ENCODE data around the gene DIAPH2. TPM values are rescaled to one million over a fixed set of nuclear protein-coding genes. Genes with fewer than 3 reads are reported as not detected.

The DIAPH2 gene
- total RNA-seq, 4 donors from 2014 or later = 41.8 to 64.5 (median 54.5) TPM

GRCh38 chrX:97132664-97133415, 448.2 kb downstream of the DIAPH2 start:
- Histone ChIP-seq H3K27me3 (no peaks in the 10 kb centered on the region), H3K4me3 (no peak overlapping the region), H3K9me3 (no peaks in the 10 kb centered on the region), H3K4me1 (no peaks in the 10 kb centered on the region), H3K27ac (replicated peaks in 1 of 4) (no peak overlapping the region), H3K36me3 (no peaks in the 10 kb centered on the region)
- intact Hi-C loops (cut with DNase I) = no loop called here
- DNase-seq (ENCODE audit: extremely low spot score) = no peak
- WGBS = 84% methylated on average over 6 of the region's 6 CpGs
- TF ChIP-seq POLR2A (IDR thresholded peaks at IDR 0.05; ENCODE audit: low read depth) (no peak), EP300 (IDR thresholded peaks at IDR 0.05) (no peak), POLR2AphosphoS5 (IDR thresholded peaks at IDR 0.05) (no peak)
- TF ChIP-seq, protein P1, sequence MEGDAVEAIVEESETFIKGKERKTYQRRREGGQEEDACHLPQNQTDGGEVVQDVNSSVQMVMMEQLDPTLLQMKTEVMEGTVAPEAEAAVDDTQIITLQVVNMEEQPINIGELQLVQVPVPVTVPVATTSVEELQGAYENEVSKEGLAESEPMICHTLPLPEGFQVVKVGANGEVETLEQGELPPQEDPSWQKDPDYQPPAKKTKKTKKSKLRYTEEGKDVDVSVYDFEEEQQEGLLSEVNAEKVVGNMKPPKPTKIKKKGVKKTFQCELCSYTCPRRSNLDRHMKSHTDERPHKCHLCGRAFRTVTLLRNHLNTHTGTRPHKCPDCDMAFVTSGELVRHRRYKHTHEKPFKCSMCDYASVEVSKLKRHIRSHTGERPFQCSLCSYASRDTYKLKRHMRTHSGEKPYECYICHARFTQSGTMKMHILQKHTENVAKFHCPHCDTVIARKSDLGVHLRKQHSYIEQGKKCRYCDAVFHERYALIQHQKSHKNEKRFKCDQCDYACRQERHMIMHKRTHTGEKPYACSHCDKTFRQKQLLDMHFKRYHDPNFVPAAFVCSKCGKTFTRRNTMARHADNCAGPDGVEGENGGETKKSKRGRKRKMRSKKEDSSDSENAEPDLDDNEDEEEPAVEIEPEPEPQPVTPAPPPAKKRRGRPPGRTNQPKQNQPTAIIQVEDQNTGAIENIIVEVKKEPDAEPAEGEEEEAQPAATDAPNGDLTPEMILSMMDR (IDR thresholded peaks at IDR 0.05) = no peak

DNA sequence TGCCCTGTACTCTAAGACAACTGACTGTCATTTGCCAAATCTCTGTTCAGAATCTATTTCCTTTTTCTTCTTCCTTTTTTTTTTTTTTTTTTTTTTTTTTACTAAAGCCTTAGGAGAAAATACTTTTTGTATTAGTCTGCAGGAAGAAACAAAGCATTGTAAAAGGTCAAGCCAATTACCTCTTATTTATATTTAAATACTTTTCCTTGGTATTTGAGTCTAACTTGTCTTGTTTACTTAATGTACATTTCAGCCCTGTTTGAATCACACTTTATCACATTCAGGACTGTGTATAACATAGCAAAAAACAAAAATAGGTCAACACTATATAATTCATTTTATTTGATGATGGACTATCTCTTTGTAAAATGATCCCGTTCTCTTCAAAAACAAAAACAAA, 461.3 kb downstream of the DIAPH2 start:
- no peak for TF ChIP-seq EP300 (IDR thresholded peaks at IDR 0.05)
- TF ChIP-seq, protein P1 (IDR thresholded peaks at IDR 0.05) = no peak
- TF ChIP-seq POLR2A (IDR thresholded peaks at IDR 0.05; ENCODE audit: low read depth) = no peak
- TF ChIP-seq POLR2AphosphoS5 (IDR thresholded peaks at IDR 0.05) = no peak
- H3K9me3 ChIP-seq = no peaks in the 10 kb centered on the region
- H3K27me3 ChIP-seq = no peaks in the 10 kb centered on the region
- H3K4me3 ChIP-seq = no peak overlapping the region
- no peak overlapping the region for H3K27ac ChIP-seq (replicated peaks in 1 of 4)
- no peaks in the 10 kb centered on the region for H3K4me1 ChIP-seq
- intact Hi-C loops (cut with DNase I) = no loop called here
- 78% methylated on average over 1 of the region's 1 CpG for WGBS
- DNase-seq (ENCODE audit: extremely low spot score) = no peak
- no peaks in the 10 kb centered on the region for H3K36me3 ChIP-seq

- Histone ChIP-seq H3K4me1 (peaks cover 0 to 11% (median 0%) of the 10 kb centered on the region in 4 donors), H3K36me3 (no peaks in the 10 kb centered on the region), H3K4me3 (no peak overlapping the region), H3K27me3 (no peaks in the 10 kb centered on the region), H3K27ac (replicated peaks in 1 of 4) (no peak overlapping the region), H3K9me3 (no peaks in the 10 kb centered on the region)
- WGBS = 89% methylated on average over 1 of the region's 1 CpG
- TF ChIP-seq, protein P1 (IDR thresholded peaks at IDR 0.05) = no peak
- TF ChIP-seq EP300 (IDR thresholded peaks at IDR 0.05) (no peak), POLR2A (IDR thresholded peaks at IDR 0.05; ENCODE audit: low read depth) (no peak), POLR2AphosphoS5 (IDR thresholded peaks at IDR 0.05) (no peak)
- no peak for DNase-seq (ENCODE audit: extremely low spot score)
- intact Hi-C loops (cut with DNase I) = no loop called here
Observed at GRCh38 chrX:97155816-97156215, 471.2 kb downstream of the DIAPH2 start.

- no peaks in the 10 kb centered on the region for H3K27me3 ChIP-seq
- H3K4me3 ChIP-seq = no peak overlapping the region
- H3K4me1 ChIP-seq = peaks cover 0 to 11% (median 0%) of the 10 kb centered on the region in 4 donors
- DNase-seq (ENCODE audit: extremely low spot score) = no peak
- no peaks in the 10 kb centered on the region for H3K36me3 ChIP-seq
- WGBS = 71% methylated on average over 4 of the region's 4 CpGs
- no peak overlapping the region for H3K27ac ChIP-seq (replicated peaks in 1 of 4)
- TF ChIP-seq, protein P1 (IDR thresholded peaks at IDR 0.05) = no peak
- TF ChIP-seq POLR2AphosphoS5 (IDR thresholded peaks at IDR 0.05) (no peak), EP300 (IDR thresholded peaks at IDR 0.05) (no peak)
- intact Hi-C loops (cut with DNase I) = no loop called here
- H3K9me3 ChIP-seq = no peaks in the 10 kb centered on the region
Observed at GRCh38 chrX:97158269-97158668, 473.6 kb downstream of the DIAPH2 start.

Data from esophagus muscularis mucosa (tissue), 4 donors.